ENCODE results near the gene EDRF1.
A peak's percentile ranks its signal among the peaks of the same experiment; 100 is the strongest.

The EDRF1 gene

DNA sequence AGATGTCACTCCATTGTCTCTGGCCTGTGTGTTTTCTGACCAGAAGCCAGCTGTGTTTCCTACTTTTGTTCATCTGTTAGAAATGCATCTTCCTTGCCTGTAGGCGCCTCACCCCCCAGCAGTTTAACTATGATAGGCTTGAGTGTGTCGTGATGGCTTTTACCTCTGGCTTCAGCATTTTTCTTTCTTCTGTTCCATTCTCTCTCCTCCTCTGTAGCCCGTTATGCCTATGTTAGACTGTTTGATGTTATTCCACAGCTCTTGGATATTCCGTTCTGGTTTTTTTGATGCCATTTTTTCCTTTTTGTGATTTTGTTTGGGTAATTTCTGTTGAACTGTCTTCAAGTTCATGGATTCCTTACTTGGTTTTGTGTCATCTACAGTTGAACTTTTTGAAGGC lies 38.2 kb downstream of the EDRF1 start:
- Histone ChIP-seq H4K8ac (ENCODE audit: low read depth, low read length) (no peak overlapping the region), H2BK120ac (ENCODE audit: insufficient read depth, low read length, poor library complexity) (no peak overlapping the region), H3K36me3 (ENCODE audit: control insufficient read depth in 1 of 2, insufficient read depth in 2 of 2, low read length in 2 of 2) (peaks cover 23 to 34% of the 10 kb centered on the region in 2 experiments), H3K79me1 (ENCODE audit: low read length) (no peaks in the 10 kb centered on the region), H2BK12ac (ENCODE audit: low read length) (no peak overlapping the region), H3K27me3 (ENCODE audit: insufficient read depth, low read length) (no peaks in the 10 kb centered on the region), H3K4ac (ENCODE audit: low read depth, low read length) (no peak overlapping the region), H3K18ac (ENCODE audit: low read length) (no peak overlapping the region), H3K9ac (ENCODE audit: low read length) (no peak overlapping the region), H4K12ac (ENCODE audit: low read depth, low read length) (no peak overlapping the region), H3K4me1 (ENCODE audit: control insufficient read depth in 1 of 2, insufficient read depth in 2 of 2, low read length in 2 of 2) (no peaks in the 10 kb centered on the region), H3K23ac (ENCODE audit: low read length) (no peak overlapping the region), H3K14ac (ENCODE audit: low read length) (no peak overlapping the region), H3K27ac (ENCODE audit: low read depth, low read length) (no peak overlapping the region), H3K79me2 (ENCODE audit: control insufficient read depth, insufficient read depth, low read length, poor library complexity) (no peaks in the 10 kb centered on the region), H2BK5ac (ENCODE audit: low read depth, low read length, poor library complexity) (no peak overlapping the region), H2AFZ (ENCODE audit: insufficient read depth, low read length, poor library complexity) (no peak overlapping the region), H3K4me2 (ENCODE audit: low read length) (no peak overlapping the region), H4K91ac (ENCODE audit: low read depth, low read length) (no peak overlapping the region), H3K4me3 (ENCODE audit: low read depth, low read length) (no peak overlapping the region), H3K9me3 (ENCODE audit: insufficient read depth, low read depth, low read length) (no peaks in the 10 kb centered on the region), H2AK5ac (ENCODE audit: low read length) (no peak overlapping the region)
- WGBS (ENCODE audit: extremely low coverage, insufficient coverage, insufficient read length), result no CpG with 5 or more reads among the region's 4 CpGs
- DNase-seq, result no peak

DNA sequence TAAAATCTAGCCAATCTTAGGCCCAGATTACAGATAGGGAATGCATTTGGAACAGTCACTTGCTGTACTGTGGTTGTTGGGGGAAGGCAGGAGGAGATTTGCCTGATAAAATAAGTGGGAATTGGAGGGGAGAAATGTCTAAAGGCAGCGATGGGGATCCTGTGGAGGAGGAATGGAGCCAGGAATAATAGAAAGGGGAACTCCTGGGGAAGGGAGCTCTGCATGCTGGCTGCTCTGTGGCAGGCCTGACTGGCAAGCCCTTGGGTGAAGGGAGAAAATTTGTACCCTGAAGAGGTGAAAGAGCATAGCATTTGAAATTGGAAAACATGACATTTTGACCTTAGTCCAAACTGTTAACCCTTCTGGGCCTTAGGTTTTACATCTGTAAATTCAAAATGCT lies 42.5 kb downstream of the EDRF1 start:
- Histone ChIP-seq H2BK5ac (ENCODE audit: low read depth, low read length, poor library complexity) (no peak overlapping the region), H4K91ac (ENCODE audit: low read depth, low read length) (no peak overlapping the region), H3K79me2 (ENCODE audit: control insufficient read depth, insufficient read depth, low read length, poor library complexity) (no peaks in the 10 kb centered on the region), H3K4me1 (ENCODE audit: control insufficient read depth in 1 of 2, insufficient read depth in 2 of 2, low read length in 2 of 2) (no peaks in the 10 kb centered on the region), H3K18ac (ENCODE audit: low read length) (no peak overlapping the region), H3K14ac (ENCODE audit: low read length) (no peak overlapping the region), H2BK12ac (ENCODE audit: low read length) (no peak overlapping the region), H4K12ac (ENCODE audit: low read depth, low read length) (no peak overlapping the region), H3K9me3 (ENCODE audit: insufficient read depth, low read depth, low read length) (peaks cover 1% of the 10 kb centered on the region), H3K23ac (ENCODE audit: low read length) (no peak overlapping the region), H3K27ac (ENCODE audit: low read depth, low read length) (no peak overlapping the region), H3K27me3 (ENCODE audit: insufficient read depth, low read length) (no peaks in the 10 kb centered on the region), H2AK5ac (ENCODE audit: low read length) (no peak overlapping the region), H3K9ac (ENCODE audit: low read length) (no peak overlapping the region), H4K8ac (ENCODE audit: low read depth, low read length) (peak overlapping the region; percentile 19), H3K4ac (ENCODE audit: low read depth, low read length) (no peak overlapping the region), H3K36me3 (ENCODE audit: control insufficient read depth in 1 of 2, insufficient read depth in 2 of 2, low read length in 2 of 2) (peaks cover 26 to 28% of the 10 kb centered on the region in 2 experiments), H2AFZ (ENCODE audit: insufficient read depth, low read length, poor library complexity) (no peak overlapping the region), H2BK120ac (ENCODE audit: insufficient read depth, low read length, poor library complexity) (no peak overlapping the region), H3K4me3 (ENCODE audit: low read depth, low read length) (no peak overlapping the region), H3K79me1 (ENCODE audit: low read length) (no peaks in the 10 kb centered on the region), H3K4me2 (ENCODE audit: low read length) (no peak overlapping the region)
- DNase-seq, result no peak
- WGBS (ENCODE audit: extremely low coverage, insufficient coverage, insufficient read length), result no CpG with 5 or more reads among the region's 1 CpG

DNA sequence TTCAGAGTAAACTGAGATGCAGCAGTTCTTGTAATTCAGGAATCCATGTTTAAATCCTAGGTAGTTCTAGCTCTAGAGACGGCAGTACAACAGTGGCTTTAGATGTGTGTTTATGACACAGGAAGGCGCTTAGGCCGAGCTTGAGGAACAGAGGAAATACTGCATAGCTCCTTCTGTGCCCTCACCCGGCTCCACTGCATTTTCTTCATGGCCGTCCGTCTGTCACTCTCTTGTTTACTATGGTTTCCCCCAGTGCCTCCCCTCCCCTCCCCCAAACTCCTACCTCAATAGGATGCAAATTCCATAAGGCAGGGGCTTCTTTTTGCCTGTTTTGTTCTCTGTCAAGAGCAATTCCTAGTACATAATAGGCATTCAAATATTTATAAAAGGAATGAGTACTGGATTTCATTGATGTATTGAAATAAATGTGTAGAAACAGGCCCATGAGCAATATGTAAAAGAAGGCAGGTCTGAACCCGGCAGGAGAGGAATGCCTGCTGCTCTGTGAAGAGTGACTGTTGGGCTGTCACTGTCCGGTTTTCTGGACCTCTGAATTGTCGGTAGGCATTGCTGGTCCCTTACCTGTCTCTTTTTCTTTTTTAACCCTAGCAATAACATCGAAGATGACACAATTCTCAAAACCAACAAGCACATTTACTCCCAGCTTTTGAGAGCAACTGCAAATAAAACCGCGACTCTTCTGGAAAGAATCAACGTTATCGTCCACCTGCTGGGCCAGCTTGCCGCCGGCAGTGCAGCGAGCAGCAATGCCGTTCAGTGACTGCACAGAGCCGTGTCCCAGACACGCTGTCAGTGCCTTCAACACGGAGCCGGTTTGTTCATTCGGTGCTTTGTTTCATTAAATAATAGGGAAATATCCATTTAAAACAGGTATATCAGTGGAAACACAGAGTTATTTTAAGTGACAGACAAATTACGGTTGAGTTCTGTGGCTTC lies 43.5 kb downstream of the EDRF1 start:
- no peak for DNase-seq
- Histone ChIP-seq H4K8ac (ENCODE audit: low read depth, low read length) (no peak overlapping the region), H3K23ac (ENCODE audit: low read length) (no peak overlapping the region), H2BK5ac (ENCODE audit: low read depth, low read length, poor library complexity) (no peak overlapping the region), H3K4me1 (ENCODE audit: control insufficient read depth in 1 of 2, insufficient read depth in 2 of 2, low read length in 2 of 2) (no peaks in the 10 kb centered on the region), H2AFZ (ENCODE audit: insufficient read depth, low read length, poor library complexity) (no peak overlapping the region), H3K27me3 (ENCODE audit: insufficient read depth, low read length) (no peaks in the 10 kb centered on the region), H3K9me3 (ENCODE audit: insufficient read depth, low read depth, low read length) (peaks cover 1% of the 10 kb centered on the region), H3K14ac (ENCODE audit: low read length) (no peak overlapping the region), H3K18ac (ENCODE audit: low read length) (no peak overlapping the region), H4K91ac (ENCODE audit: low read depth, low read length) (no peak overlapping the region), H3K27ac (ENCODE audit: low read depth, low read length) (no peak overlapping the region), H3K36me3 (ENCODE audit: control insufficient read depth in 1 of 2, insufficient read depth in 2 of 2, low read length in 2 of 2) (peaks cover 26 to 32% of the 10 kb centered on the region in 2 experiments), H2AK5ac (ENCODE audit: low read length) (no peak overlapping the region), H3K79me1 (ENCODE audit: low read length) (no peaks in the 10 kb centered on the region), H2BK120ac (ENCODE audit: insufficient read depth, low read length, poor library complexity) (no peak overlapping the region), H3K4me2 (ENCODE audit: low read length) (no peak overlapping the region), H3K79me2 (ENCODE audit: control insufficient read depth, insufficient read depth, low read length, poor library complexity) (no peaks in the 10 kb centered on the region), H3K4me3 (ENCODE audit: low read depth, low read length) (no peak overlapping the region), H4K12ac (ENCODE audit: low read depth, low read length) (no peak overlapping the region), H3K4ac (ENCODE audit: low read depth, low read length) (no peak overlapping the region), H3K9ac (ENCODE audit: low read length) (no peak overlapping the region), H2BK12ac (ENCODE audit: low read length) (no peak overlapping the region)
- no CpG with 5 or more reads among the region's 24 CpGs for WGBS (ENCODE audit: extremely low coverage, insufficient coverage, insufficient read length)

DNA sequence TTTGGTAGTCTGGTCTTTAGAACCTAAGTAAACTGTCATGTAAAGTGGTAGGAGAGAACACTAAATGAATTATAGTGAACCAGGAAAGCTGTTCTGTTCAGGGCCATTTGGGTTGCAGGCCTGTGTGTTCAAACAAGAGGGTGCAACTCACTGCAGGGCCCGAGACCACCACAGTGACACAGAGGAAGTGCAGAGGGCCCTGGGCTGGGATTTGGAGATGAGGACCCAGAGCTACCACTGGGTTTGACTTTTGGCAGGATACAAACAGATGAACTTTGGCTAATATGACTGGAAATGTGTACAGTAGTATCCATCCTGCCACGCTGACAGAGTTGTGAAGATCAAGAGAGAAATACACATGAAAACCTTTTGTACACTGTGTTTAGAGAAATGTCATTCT lies 46.3 kb downstream of the EDRF1 start:
- Histone ChIP-seq H3K18ac (ENCODE audit: low read length) (no peak overlapping the region), H3K9ac (ENCODE audit: low read length) (no peak overlapping the region), H3K4me3 (ENCODE audit: low read depth, low read length) (no peak overlapping the region), H3K79me2 (ENCODE audit: control insufficient read depth, insufficient read depth, low read length, poor library complexity) (no peaks in the 10 kb centered on the region), H3K4me1 (ENCODE audit: control insufficient read depth in 1 of 2, insufficient read depth in 2 of 2, low read length in 2 of 2) (no peaks in the 10 kb centered on the region), H4K8ac (ENCODE audit: low read depth, low read length) (no peak overlapping the region), H3K4ac (ENCODE audit: low read depth, low read length) (no peak overlapping the region), H2AFZ (ENCODE audit: insufficient read depth, low read length, poor library complexity) (no peak overlapping the region), H3K23ac (ENCODE audit: low read length) (no peak overlapping the region), H3K36me3 (ENCODE audit: control insufficient read depth in 1 of 2, insufficient read depth in 2 of 2, low read length in 2 of 2) (peaks cover 13 to 22% of the 10 kb centered on the region in 2 experiments), H3K27ac (ENCODE audit: low read depth, low read length) (no peak overlapping the region), H3K14ac (ENCODE audit: low read length) (no peak overlapping the region), H3K4me2 (ENCODE audit: low read length) (no peak overlapping the region), H2BK5ac (ENCODE audit: low read depth, low read length, poor library complexity) (no peak overlapping the region), H2AK5ac (ENCODE audit: low read length) (no peak overlapping the region), H2BK12ac (ENCODE audit: low read length) (no peak overlapping the region), H3K79me1 (ENCODE audit: low read length) (no peaks in the 10 kb centered on the region), H4K12ac (ENCODE audit: low read depth, low read length) (no peak overlapping the region), H4K91ac (ENCODE audit: low read depth, low read length) (no peak overlapping the region), H3K27me3 (ENCODE audit: insufficient read depth, low read length) (no peaks in the 10 kb centered on the region), H3K9me3 (ENCODE audit: insufficient read depth, low read depth, low read length) (peaks cover 1% of the 10 kb centered on the region), H2BK120ac (ENCODE audit: insufficient read depth, low read length, poor library complexity) (no peak overlapping the region)
- no peak for DNase-seq
- no CpG with 5 or more reads among the region's 2 CpGs for WGBS (ENCODE audit: extremely low coverage, insufficient coverage, insufficient read length)
